ENCODE measurements around the gene SETD3.

SETD3 gene

GRCh38 chr14:99363051-99363450, 117.6 kb downstream of the SETD3 start:
- no peaks in the 10 kb centered on the region for H3K9me3 ChIP-seq (ENCODE audit: low read length)
- no peaks in the 10 kb centered on the region for H3F3A ChIP-seq (ENCODE audit: insufficient read depth, low read length)
- H2AFZ ChIP-seq (ENCODE audit: low read length): no peak overlapping the region
- H3K27me3 ChIP-seq (ENCODE audit: insufficient read depth, low read length): no peaks in the 10 kb centered on the region; the same call in 1 of the 2 replicates
- no peaks in the 10 kb centered on the region for H3K9me2 ChIP-seq (ENCODE audit: low read depth, low read length)
- H3K27ac ChIP-seq (ENCODE audit: low read depth, low read length, poor library complexity, severe bottlenecking): no peak overlapping the region
- no peak overlapping the region for H3K4me3 ChIP-seq (ENCODE audit: low read depth, low read length, poor library complexity, severe bottlenecking)
- no peaks in the 10 kb centered on the region for H3K36me3 ChIP-seq (ENCODE audit: insufficient read depth, low read length)
- H3K4me2 ChIP-seq (ENCODE audit: low read length): no peak overlapping the region
- H4K20me1 ChIP-seq (ENCODE audit: insufficient read depth, low read length): no peaks in the 10 kb centered on the region
- H3K9ac ChIP-seq (ENCODE audit: low read length): no peak overlapping the region
- no peaks in the 10 kb centered on the region for H3K4me1 ChIP-seq (ENCODE audit: insufficient read depth, low read length, severe bottlenecking)
- no peaks in the 10 kb centered on the region for H3K79me2 ChIP-seq (ENCODE audit: insufficient read depth, low read length)
- no peak for TF ChIP-seq EZH2 (IDR thresholded peaks at IDR 0.05; ENCODE audit: borderline replicate concordance, low read length)
- TF ChIP-seq CTCF (IDR thresholded peaks at IDR 0.05; ENCODE audit: low read length): no peak

DNA sequence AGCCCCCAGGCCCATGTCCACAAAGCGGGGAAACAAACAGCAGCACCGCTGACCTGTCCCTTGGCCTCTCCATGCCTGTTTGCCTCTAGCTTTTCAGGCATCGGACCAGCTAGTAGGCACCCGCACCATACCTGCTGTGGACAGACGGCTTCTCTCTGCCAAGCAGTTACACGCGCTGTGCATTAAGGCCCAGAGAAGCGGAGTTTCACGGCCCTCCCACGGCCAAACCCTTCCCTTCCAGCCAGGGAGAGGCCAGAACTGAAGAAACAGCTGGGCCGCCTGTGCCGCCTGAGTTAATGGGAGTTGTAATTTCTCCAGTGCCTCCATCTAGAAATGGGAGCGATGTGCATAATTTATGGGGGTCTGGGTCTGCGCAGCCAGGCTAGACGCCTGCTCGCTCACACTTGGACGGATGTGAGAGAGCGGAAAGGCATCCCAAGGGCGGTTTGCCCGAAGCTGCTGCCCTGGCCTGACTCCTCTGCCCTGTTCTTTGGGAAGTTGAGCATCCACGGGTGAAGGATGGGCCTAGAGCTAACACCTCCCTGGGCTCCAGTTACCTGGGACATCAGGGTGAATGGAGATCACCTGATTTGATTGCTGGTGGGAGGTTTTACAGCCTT, 119.0 kb downstream of the SETD3 start:
- Histone ChIP-seq H3K9me2 (ENCODE audit: low read depth, low read length) (no peaks in the 10 kb centered on the region), H3F3A (ENCODE audit: insufficient read depth, low read length) (no peaks in the 10 kb centered on the region), H4K20me1 (ENCODE audit: insufficient read depth, low read length) (no peaks in the 10 kb centered on the region), H3K79me2 (ENCODE audit: insufficient read depth, low read length) (no peaks in the 10 kb centered on the region), H3K4me1 (ENCODE audit: insufficient read depth, low read length, severe bottlenecking) (no peaks in the 10 kb centered on the region), H3K27ac (ENCODE audit: low read depth, low read length, poor library complexity, severe bottlenecking) (no peak overlapping the region), H3K9me3 (ENCODE audit: low read length) (no peaks in the 10 kb centered on the region), H2AFZ (ENCODE audit: low read length) (no peak overlapping the region), H3K36me3 (ENCODE audit: insufficient read depth, low read length) (no peaks in the 10 kb centered on the region), H3K4me2 (ENCODE audit: low read length) (no peak overlapping the region), H3K4me3 (ENCODE audit: low read depth, low read length, poor library complexity, severe bottlenecking) (no peak overlapping the region), H3K9ac (ENCODE audit: low read length) (no peak overlapping the region), H3K27me3 (ENCODE audit: insufficient read depth, low read length) (no peaks in the 10 kb centered on the region; the same call in 1 of the 2 replicates)
- TF ChIP-seq CTCF (IDR thresholded peaks at IDR 0.05; ENCODE audit: low read length): no peak
- no peak for TF ChIP-seq EZH2 (IDR thresholded peaks at IDR 0.05; ENCODE audit: borderline replicate concordance, low read length)

- H2AFZ ChIP-seq (ENCODE audit: low read length): no peak overlapping the region
- H3K4me3 ChIP-seq (ENCODE audit: low read depth, low read length, poor library complexity, severe bottlenecking): peak overlapping the region; percentile 10
- no peaks in the 10 kb centered on the region for H4K20me1 ChIP-seq (ENCODE audit: insufficient read depth, low read length)
- H3K9me2 ChIP-seq (ENCODE audit: low read depth, low read length): no peaks in the 10 kb centered on the region
- H3K27ac ChIP-seq (ENCODE audit: low read depth, low read length, poor library complexity, severe bottlenecking): no peak overlapping the region
- H3K9ac ChIP-seq (ENCODE audit: low read length): no peak overlapping the region
- no peaks in the 10 kb centered on the region for H3K4me1 ChIP-seq (ENCODE audit: insufficient read depth, low read length, severe bottlenecking)
- H3K27me3 ChIP-seq (ENCODE audit: insufficient read depth, low read length): peaks cover 4% of the 10 kb centered on the region; the same call in 1 of the 2 replicates
- H3K4me2 ChIP-seq (ENCODE audit: low read length): no peak overlapping the region
- H3K79me2 ChIP-seq (ENCODE audit: insufficient read depth, low read length): no peaks in the 10 kb centered on the region
- H3K9me3 ChIP-seq (ENCODE audit: low read length): no peaks in the 10 kb centered on the region
- TF ChIP-seq CTCF (IDR thresholded peaks at IDR 0.05; ENCODE audit: low read length) (no peak), EZH2 (IDR thresholded peaks at IDR 0.05; ENCODE audit: borderline replicate concordance, low read length) (no peak)
- H3F3A ChIP-seq (ENCODE audit: insufficient read depth, low read length): no peaks in the 10 kb centered on the region
- no peaks in the 10 kb centered on the region for H3K36me3 ChIP-seq (ENCODE audit: insufficient read depth, low read length)
These were observed 119.7 kb downstream of the SETD3 start for GRCh38 chr14:99360774-99361595.

All from OCI-LY1 (cell line).